ENCODE measurements around the gene DPYSL5. TPM values are rescaled to one million over a fixed set of nuclear protein-coding genes. Genes with fewer than 3 reads are reported as not detected.

Gene DPYSL5
- total and polyA plus RNA-seq, 10 of the 15 experiments (the other 5 are each of a cell fraction or from before 2014, with no cell fraction given), result not detected

- TF ChIP-seq GATAD2B (conservative IDR thresholded peaks at IDR 0.05; ENCODE audit: low read depth) (no peak), CTCF (IDR thresholded peaks at IDR 0.05 in 2 of 3, conservative IDR thresholded peaks at IDR 0.05 in 1 of 3; ENCODE audit: control insufficient read depth in 2 of 3, extremely low read depth in 1 of 3, insufficient read depth in 1 of 3, low read depth in 3 of 3, low read length in 3 of 3) (no peak), ATF3 (IDR thresholded peaks at IDR 0.05; ENCODE audit: borderline replicate concordance, extremely low read depth, low read depth, low read length) (no peak), ETV6 (conservative IDR thresholded peaks at IDR 0.05 in 1 of 2, IDR thresholded peaks at IDR 0.05 in 1 of 2; ENCODE audit: borderline replicate concordance in 1 of 2, low read depth in 1 of 2) (no peak), PBX3 (IDR thresholded peaks at IDR 0.05; ENCODE audit: insufficient replicate concordance, low read depth, low read length) (no peak), ZBTB33 (IDR thresholded peaks at IDR 0.05) (no peak), MTA3 (IDR thresholded peaks at IDR 0.05; ENCODE audit: borderline replicate concordance, low read length) (no peak), CBX3 (IDR thresholded peaks at IDR 0.05; ENCODE audit: borderline replicate concordance, low read depth) (no peak), CBX5 (IDR thresholded peaks at IDR 0.05; ENCODE audit: low read depth) (no peak), GABPA (IDR thresholded peaks at IDR 0.05; ENCODE audit: low read depth) (no peak), JUND (IDR thresholded peaks at IDR 0.05; ENCODE audit: low read depth, low read length) (no peak), IKZF2 (IDR thresholded peaks at IDR 0.05) (0 out of 4 replicates have a peak, but pooled peaks of 1 of the 2 experiments have one; percentile 17), ZBED1 (IDR thresholded peaks at IDR 0.05; ENCODE audit: borderline replicate concordance) (no peak), RBBP5 (conservative IDR thresholded peaks at IDR 0.05) (no peak), MEF2B (IDR thresholded peaks at IDR 0.05; ENCODE audit: partially characterized antibody, poor library complexity, severe bottlenecking) (peak; percentile 37), RCOR1 (conservative IDR thresholded peaks at IDR 0.05; ENCODE audit: low read depth, low read length) (no peak), BMI1 (IDR thresholded peaks at IDR 0.05; ENCODE audit: borderline replicate concordance) (no peak), POU2F2 (IDR thresholded peaks at IDR 0.05; ENCODE audit: borderline replicate concordance, low read depth, low read length) (peak; percentile 89; the same call in 2 of the 3 replicates)
These were observed 56.9 kb downstream of the DPYSL5 start (continued) for GRCh38 chr2:26904839-26905238.

Measured in GM12878 (cell line).